Thymus (tissue), 14 donors: ENCODE results near the gene CSF1R. TPM values are rescaled to one million over a fixed set of nuclear protein-coding genes. Genes with fewer than 3 reads are reported as not detected.

Experiments used
- DNase-seq, 9 donors: peaks; one replicate each; pipeline ENCODE4 v3.0.0-alpha.2; 2013; ENCODE audit warnings: low spot score in 9 of 9, low read depth in 6 of 9, missing footprints in 1 of 9
- H3K27ac ChIP-seq, 2 donors: one replicate each; pipeline ENCODE4 v1.5.1; 2013; ENCODE audit warnings: control low read depth in 1 of 2, low read depth in 1 of 2, low read length in 1 of 2, mild to moderate bottlenecking in 1 of 2, moderate library complexity in 1 of 2
- H3K27me3 ChIP-seq, 2 donors: one replicate each; pipeline ENCODE4 v1.5.1; 2013; ENCODE audit warnings: low read length in 1 of 2; ENCODE audit not compliant: control insufficient read depth in 2 of 2, insufficient read depth in 1 of 2
- H3K36me3 ChIP-seq, 2 donors: one replicate each; pipeline ENCODE4 v1.5.1; 2013; ENCODE audit warnings: low read length in 1 of 2, mild to moderate bottlenecking in 1 of 2, moderate library complexity in 1 of 2; ENCODE audit not compliant: control insufficient read depth in 2 of 2, insufficient read depth in 2 of 2
- H3K4me1 ChIP-seq, 2 donors: one replicate each; pipeline ENCODE4 v1.5.1; 2013; ENCODE audit warnings: low read length in 2 of 2; ENCODE audit not compliant: control insufficient read depth in 2 of 2, insufficient read depth in 2 of 2
- H3K4me3 ChIP-seq, 2 donors: one replicate each; pipeline ENCODE4 v1.5.1; 2013; ENCODE audit warnings: low read length in 2 of 2, control low read depth in 1 of 2, mild to moderate bottlenecking in 1 of 2
- H3K9me3 ChIP-seq, 2 donors: one replicate each; pipeline ENCODE4 v1.5.1; 2013; ENCODE audit warnings: low read length in 1 of 2, mild to moderate bottlenecking in 1 of 2; ENCODE audit not compliant: control insufficient read depth in 2 of 2, insufficient read depth in 1 of 2
- WGBS: extraction: QIAGEN DNeasy Blood & Tissue Kit; methylation state at CpG from one replicate; pipeline ENCODE4 v1.1.7; 2013; 5-methylcytosine and 5-hydroxymethylcytosine counted together
- long read RNA-seq, 10 donors: transcript quantifications; one replicate each; lab custom pipeline, GENCODE V29; 2026
- polyA plus RNA-seq: library from polyadenylated mRNA; stranded (reverse); fragments of 200-250 nt; gene quantifications from one replicate; pipeline ENCODE4 v1.2.3, GENCODE V29; 2013
- total RNA-seq: library from RNA; stranded (reverse); fragments of 120-200 nt; gene quantifications from one replicate; pipeline ENCODE4 v1.2.4, GENCODE V29; 2013
- donor health status: healthy.

Gene CSF1R
- total RNA-seq (7.6 TPM), polyA plus RNA-seq (7.3 TPM)
- long read RNA-seq, donor 1, result 0 reads
- long read RNA-seq, donor 2, result 0 reads
- long read RNA-seq, donor 3, partial matches to known transcripts, result 423 of 424 reads
- long read RNA-seq, donor 3, other reads (novel, unspliced or antisense), result 0 of 424 reads
- long read RNA-seq, donor 4, result 0 reads
- long read RNA-seq, donor 5, partial matches to known transcripts, result 572 of 573 reads
- long read RNA-seq, donor 5, other reads (novel, unspliced or antisense), result 0 of 573 reads
- long read RNA-seq, donor 6, partial matches to known transcripts, result 129 of 131 reads
- long read RNA-seq, donor 6, other reads (novel, unspliced or antisense), result 0 of 131 reads
- long read RNA-seq, donor 7, partial matches to known transcripts, result 309 of 310 reads
- long read RNA-seq, donor 7, other reads (novel, unspliced or antisense), result 0 of 310 reads
- long read RNA-seq, donor 8, result 0 reads
- long read RNA-seq, donor 9, result 0 reads
- long read RNA-seq, donor 10, partial matches to known transcripts, result 10 of 11 reads
- long read RNA-seq, donor 10, other reads (novel, unspliced or antisense), result 0 of 11 reads

DNA sequence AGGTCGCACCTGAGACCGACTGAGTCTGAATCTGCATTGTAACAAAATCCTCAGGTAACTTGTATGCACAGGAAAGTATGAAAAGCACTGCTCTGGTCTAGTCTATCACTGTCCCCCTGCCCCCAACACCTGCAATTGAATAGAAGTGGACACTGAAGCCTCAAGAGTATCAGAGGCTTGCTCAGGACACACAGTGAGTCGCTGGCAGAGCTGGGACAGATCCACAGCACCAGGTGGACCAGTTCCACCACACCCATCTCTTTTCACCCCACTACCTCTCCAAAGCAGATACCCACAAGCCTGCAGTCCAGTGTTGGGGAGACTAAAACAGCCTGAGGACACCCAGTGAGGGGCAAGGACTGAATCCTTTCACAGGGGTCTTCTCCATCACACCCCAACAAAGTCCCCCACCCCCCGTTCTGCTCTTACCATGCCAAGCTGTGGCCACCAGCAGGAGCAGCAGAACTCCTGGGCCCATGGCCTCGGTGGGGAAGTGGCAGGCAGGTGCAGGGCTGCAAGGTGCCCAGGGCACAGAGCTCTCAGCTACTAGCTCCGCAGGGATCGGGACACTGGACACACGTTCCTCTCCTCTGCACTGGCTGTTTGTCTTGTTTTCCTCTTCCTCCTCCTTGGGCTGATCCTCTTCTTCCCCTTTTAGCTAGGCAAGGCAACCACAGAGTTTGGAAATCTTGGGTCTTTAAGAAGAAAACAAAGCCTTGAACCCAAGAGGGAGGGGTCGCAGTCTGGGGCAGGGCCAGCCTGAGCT lies at the start of gene CSF1R:
Gene CSF1R (minus strand): TSS at position 605 of the 766 bp plus-strand sequence. CDS start 127 bp downstream, at position 478.
- Histone ChIP-seq H3K4me3 (no peak within 1 kb of the TSS), H3K36me3 (no peaks in the 10 kb centered on the region), H3K9me3 (no peaks in the 10 kb centered on the region), H3K27me3 (no peaks in the 10 kb centered on the region), H3K27ac (no peak within 1 kb of the TSS), H3K4me1 (peaks cover 5 to 21% of the 10 kb centered on the region in 2 donors)
- DNase-seq, result no peak
- WGBS, result 86% methylated on average over 9 of the region's 9 CpGs

DNA sequence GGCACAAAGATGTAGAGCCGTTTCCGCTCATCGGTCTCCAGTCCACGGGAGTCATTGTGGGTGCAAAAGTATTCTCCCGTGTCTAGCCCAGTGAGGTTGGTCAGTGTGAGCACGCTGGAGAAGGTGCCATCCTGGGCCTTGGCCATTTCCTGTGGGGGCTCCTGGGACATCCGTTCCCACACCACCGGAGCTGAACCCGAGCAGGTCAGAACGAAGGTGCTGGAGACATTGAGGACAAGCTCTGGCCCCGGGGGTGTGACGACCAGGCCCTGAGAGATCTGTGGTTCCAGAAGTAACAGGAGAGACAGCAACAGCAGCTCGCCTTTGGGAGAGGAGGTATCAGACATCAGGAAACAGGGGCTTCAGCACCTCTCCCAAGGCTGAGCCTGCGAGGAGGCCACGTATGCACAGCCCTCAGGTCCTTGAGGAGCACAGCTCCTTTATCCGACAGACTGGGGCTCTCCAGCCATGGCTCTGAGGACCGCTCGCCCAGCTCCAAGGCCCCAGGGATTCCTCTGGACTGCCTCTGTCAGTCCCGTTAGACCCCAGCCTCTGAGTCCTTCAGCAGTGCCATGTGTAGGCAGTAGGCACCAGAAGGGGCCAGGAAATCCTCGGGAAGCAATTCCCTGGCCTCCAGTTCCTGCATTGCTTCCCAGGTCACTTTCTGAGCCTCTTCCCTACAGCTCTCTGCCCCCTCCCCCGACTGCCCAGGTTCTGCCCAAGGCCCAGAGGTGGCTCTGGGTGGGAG lies 49.4 kb upstream of the CSF1R start:
- H3K27me3 ChIP-seq, result no peaks in the 10 kb centered on the region
- WGBS, result 95% methylated on average over 21 of the region's 21 CpGs
- no peak for DNase-seq
- no peak overlapping the region for H3K4me3 ChIP-seq
- H3K36me3 ChIP-seq, result no peaks in the 10 kb centered on the region
- H3K27ac ChIP-seq, result no peak overlapping the region
- H3K9me3 ChIP-seq, result no peaks in the 10 kb centered on the region
- H3K4me1 ChIP-seq, result peaks cover 0 to 18% of the 10 kb centered on the region in 2 donors

DNA sequence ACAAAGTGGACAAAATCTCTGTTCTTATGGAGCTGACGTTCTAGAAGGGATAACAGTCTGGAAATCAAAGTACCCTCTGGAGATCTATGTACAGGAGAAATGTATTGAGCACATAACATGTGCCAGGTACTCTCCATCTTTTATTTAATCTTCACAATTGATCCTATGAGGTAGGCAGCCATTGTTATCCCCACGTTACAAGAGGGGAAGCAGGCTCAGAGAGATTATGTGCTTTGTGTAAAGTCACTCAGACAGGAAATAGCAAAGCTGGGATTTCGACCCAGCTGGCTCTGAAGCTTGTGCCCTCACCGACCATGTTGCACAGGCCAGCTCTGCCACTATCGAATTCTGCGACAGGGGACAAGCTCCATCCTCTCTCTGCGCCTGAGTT lies 47.8 kb upstream of the CSF1R start:
- Histone ChIP-seq H3K4me1 (peaks cover 0 to 8% of the 10 kb centered on the region in 2 donors), H3K27me3 (no peaks in the 10 kb centered on the region), H3K9me3 (no peaks in the 10 kb centered on the region), H3K36me3 (no peaks in the 10 kb centered on the region), H3K4me3 (no peak overlapping the region), H3K27ac (no peak overlapping the region)
- DNase-seq, result no peak
- WGBS, result 83% methylated on average over 7 of the region's 7 CpGs

DNA sequence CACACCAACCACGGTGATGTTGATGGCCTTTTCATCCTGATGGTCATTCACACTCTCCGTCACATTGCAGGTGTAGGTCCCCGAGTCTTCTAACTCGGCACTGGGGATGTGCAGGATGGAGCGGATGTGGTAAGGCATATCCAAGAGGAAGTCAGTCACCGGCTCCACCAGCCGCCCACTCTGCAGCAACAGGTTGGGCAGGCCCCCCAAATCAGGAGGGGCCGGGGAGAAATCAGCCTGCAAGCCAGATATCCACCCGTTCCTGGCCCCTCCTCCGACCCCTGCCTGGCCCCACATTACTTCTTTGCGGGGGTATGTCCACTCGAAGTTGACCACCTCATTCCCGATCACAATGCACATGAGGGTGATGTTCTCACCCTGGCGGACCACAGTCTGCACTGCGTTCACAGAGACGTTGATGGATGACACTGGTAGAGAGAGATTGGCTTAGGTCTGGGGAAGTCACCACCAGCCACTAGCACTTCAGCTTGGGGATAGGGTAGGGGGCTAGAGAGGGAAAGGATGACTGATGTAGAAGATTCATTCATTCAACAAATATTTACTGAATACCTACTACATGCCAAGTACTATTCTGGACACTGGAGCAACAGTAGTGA lies 47.3 kb upstream of the CSF1R start:
- 92% methylated on average over 16 of the region's 16 CpGs for WGBS

DNA sequence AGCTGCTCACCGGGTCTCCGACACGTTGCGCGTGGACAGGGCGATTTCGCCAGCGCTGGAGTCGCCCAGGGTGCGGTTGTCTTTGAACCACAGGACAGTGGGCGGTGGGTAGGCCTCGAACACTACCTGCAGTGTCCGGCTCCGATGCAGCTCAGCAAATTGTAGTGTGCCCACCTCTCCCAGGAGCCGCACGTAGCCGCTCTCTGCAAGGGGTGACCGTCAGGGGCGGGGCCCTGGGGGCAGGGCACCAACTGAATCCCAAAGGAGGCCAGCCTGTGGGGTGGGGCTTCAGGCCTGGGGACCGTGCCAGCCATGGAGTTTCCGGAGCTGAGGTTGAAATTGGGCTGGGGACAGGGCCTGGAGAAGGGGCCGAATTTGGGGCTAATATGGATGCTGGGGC lies 46.4 kb upstream of the CSF1R start:
- Histone ChIP-seq H3K27ac (no peak overlapping the region), H3K4me1 (no peaks in the 10 kb centered on the region), H3K36me3 (no peaks in the 10 kb centered on the region), H3K9me3 (no peaks in the 10 kb centered on the region), H3K27me3 (no peaks in the 10 kb centered on the region), H3K4me3 (no peak overlapping the region)
- no peak for DNase-seq
- WGBS, result 96% methylated on average over 22 of the region's 22 CpGs

More for the DNA sequence above, 47.3 kb upstream of the CSF1R start:
- Histone ChIP-seq H3K36me3 (no peaks in the 10 kb centered on the region), H3K27me3 (no peaks in the 10 kb centered on the region), H3K9me3 (no peaks in the 10 kb centered on the region), H3K4me1 (peaks cover 0 to 5% of the 10 kb centered on the region in 2 donors), H3K27ac (no peak overlapping the region), H3K4me3 (no peak overlapping the region)
- no peak for DNase-seq

DNA sequence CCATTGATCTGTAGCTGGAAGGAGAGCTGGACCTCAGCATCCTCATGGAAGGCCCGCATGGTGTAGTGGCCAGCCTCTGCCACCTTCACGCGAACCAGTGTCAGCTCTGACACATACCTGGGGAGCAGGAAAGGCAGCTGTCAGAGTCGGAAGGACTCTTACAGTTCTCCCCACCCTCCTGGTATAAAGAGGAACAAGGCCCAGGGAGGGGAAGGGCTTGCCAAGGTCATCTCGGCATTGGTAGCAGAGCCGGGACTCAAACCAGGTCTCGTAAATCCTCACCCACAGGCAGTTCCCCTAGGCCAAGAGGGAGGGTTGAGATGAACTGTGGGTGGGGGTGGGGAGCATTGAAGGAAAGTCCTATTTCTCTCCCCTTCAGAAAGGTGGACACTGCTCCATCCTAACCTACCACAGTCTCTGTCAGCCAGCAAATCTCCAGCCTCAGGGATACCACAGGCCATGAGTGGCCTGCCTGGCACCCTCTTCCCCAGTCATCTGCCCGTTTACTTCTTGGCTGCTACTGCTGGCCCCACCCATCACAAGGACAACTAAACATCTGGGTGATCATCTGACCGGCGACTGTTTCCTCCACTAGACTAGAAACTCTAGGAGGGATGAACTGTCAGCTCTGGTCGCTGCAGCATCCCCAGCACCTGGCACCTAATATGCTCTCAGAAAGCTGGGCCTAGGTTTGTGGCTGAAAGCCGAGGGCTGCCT lies 45.8 kb upstream of the CSF1R start:
- WGBS, result 60% methylated on average over 12 of the region's 12 CpGs
- Histone ChIP-seq H3K9me3 (no peaks in the 10 kb centered on the region), H3K4me1 (no peaks in the 10 kb centered on the region), H3K27ac (no peak overlapping the region), H3K27me3 (no peaks in the 10 kb centered on the region), H3K36me3 (no peaks in the 10 kb centered on the region), H3K4me3 (no peak overlapping the region)
- no peak for DNase-seq

DNA sequence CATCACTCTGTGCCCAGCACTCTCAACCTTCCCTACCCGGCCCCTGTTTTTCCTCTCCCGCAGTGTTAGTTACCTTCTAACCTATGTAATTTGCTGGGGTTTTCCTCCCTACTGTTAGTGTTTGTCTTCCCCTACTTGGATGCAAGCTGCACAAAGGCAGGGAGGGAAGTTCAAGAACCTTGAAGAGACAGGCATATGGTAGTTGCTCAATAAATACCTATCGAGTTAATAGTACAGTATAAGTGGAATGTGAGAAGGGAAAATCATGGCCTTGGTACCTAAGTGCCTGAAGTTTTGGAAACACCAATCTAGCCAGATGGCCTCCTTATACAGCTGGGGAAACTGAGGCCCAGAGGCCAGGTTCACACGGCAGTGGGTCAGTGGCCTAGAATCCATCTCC lies 45.1 kb upstream of the CSF1R start:
- no peak for DNase-seq

DNA sequence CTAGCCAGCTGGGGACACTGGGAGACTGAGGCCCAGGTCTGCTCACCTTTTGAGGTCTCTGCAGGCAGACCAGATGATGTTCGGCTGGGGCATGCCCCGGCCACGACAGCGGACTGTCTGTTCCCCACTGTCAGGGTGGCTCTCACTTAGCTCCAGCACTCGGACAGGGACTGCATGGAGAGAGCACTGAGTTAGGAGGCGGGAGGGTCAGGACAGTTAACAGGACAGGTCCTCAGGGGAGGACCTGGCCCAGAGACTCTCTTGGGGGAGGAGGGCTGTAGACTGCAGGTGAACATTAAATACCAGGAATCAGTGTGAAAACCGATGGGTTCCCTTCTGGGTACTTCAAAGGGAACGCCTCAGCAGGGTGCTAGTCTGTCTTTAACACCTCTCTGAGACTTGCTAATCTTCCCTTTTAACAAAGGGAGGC lies 44.2 kb upstream of the CSF1R start:
- H3K36me3 ChIP-seq, result no peaks in the 10 kb centered on the region
- DNase-seq, result no peak
- whole genome bisulfite sequencing, result 94% methylated on average over 8 of the region's 8 CpGs
- H3K4me3 ChIP-seq, result no peak overlapping the region
- H3K9me3 ChIP-seq, result no peaks in the 10 kb centered on the region
- no peak overlapping the region for H3K27ac ChIP-seq
- no peaks in the 10 kb centered on the region for H3K27me3 ChIP-seq
- no peaks in the 10 kb centered on the region for H3K4me1 ChIP-seq

More for the DNA sequence above, 45.1 kb upstream of the CSF1R start:
- Histone ChIP-seq H3K9me3 (no peaks in the 10 kb centered on the region), H3K27me3 (no peaks in the 10 kb centered on the region), H3K4me1 (no peaks in the 10 kb centered on the region), H3K4me3 (no peak overlapping the region), H3K27ac (no peak overlapping the region), H3K36me3 (no peaks in the 10 kb centered on the region)
- WGBS, result 94% methylated on average over 4 of the region's 4 CpGs
